ENCODE data around the gene GABRB2.

DNA sequence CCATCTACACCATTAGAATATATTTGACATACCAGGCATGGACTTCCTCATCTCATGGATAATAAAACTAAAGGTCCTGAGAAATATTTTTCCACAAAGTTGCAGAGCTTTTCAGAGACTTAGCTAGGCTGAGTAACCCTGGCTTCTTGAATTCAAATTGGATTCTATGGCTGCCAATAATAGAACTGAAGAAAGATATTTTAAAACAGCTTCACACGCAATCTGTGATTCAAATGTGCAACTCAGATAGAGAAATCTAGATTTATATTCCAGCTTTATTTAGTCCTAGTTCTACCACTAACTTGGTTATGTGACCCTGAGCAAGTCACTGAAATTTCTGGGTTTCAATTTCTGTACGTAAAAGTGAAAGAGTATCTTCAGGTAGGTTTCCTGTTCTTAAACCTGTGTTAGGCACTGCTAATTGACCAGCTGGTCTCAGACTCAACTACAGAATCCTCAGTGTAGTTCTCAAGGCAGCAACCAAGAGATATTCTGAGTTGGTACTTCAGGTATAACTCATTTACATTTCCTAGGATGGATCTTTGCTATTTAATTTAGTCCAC is 235.3 kb downstream of the GABRB2 start:
- no peak for TF ChIP-seq GATA2 (IDR thresholded peaks at IDR 0.05; ENCODE audit: low read depth, low read length)
- no peak for TF ChIP-seq GATA3 (IDR thresholded peaks at IDR 0.05; ENCODE audit: low read depth, low read length)

Data from SH-SY5Y (cell line).